Tibial artery (tissue), 4 donors: Measurements from ENCODE around the gene FAM81A.
"Not testable (repeated sequence)": the region's sequence is repeated elsewhere in the genome, so short reads cannot be mapped to it uniquely, and the experiment has no call there.

ENCODE experiments used
- DNase-seq, 2 donors: peaks; one replicate each; pipeline ENCODE4 v3.0.0-alpha.2; 2019
- H3K27ac ChIP-seq, 2 donors: fragments of 200-600 bp; sonication (generic) in 1 of 2; 1 replicate in 1 of 2; 2 replicates in 1 of 2; pipeline ENCODE4 v1.5.1; 2018 to 2019; ENCODE audit warnings: mild to moderate bottlenecking in 1 of 2
- H3K27me3 ChIP-seq, 2 donors: fragments of 200-600 bp; sonication (generic) in 1 of 2; one replicate each; pipeline versions ENCODE4 v1.5.1 to v1.6.0; 2016 to 2019
- H3K36me3 ChIP-seq, 3 donors: fragments of 200-600 bp; sonication (generic) in 2 of 3; one replicate each; pipeline ENCODE4 v1.5.1; 2016 to 2019; ENCODE audit warnings: mild to moderate bottlenecking in 2 of 3
- H3K4me1 ChIP-seq, 4 donors: fragments of 200-600 bp; sonication (generic) in 2 of 4; 1 replicate in 3 of 4; 2 replicates in 1 of 4; pipeline ENCODE4 v1.5.1; 2016 to 2019
- H3K4me3 ChIP-seq, 2 donors: fragments of 200-600 bp; sonication (generic) in 1 of 2; 1 replicate in 1 of 2; 2 replicates in 1 of 2; pipeline ENCODE4 v1.5.1; 2018 to 2019; ENCODE audit warnings: mild to moderate bottlenecking in 2 of 2
- H3K9me3 ChIP-seq, 3 donors: fragments of 200-600 bp; sonication (generic) in 1 of 3; one replicate each; pipeline ENCODE4 v1.5.1; 2016 to 2019
- CTCF ChIP-seq, 2 experiments: fragments of 200-600 bp in 1 of 2; fragments of 450-650 bp in 1 of 2; IDR thresholded peaks; one replicate each; pipeline ENCODE4 v1.5.1; 2017 to 2019; ENCODE audit warnings: antibody characterized with exemption in 2 of 2, mild to moderate bottlenecking in 1 of 2, moderate library complexity in 1 of 2
- intact Hi-C: fragments of 100-400 bp; cut with DNase I; formaldehyde crosslinking; loops from one replicate; pipeline ENCODE4 v1.15.0; 2023; ENCODE audit warnings: low total_unique reads

The FAM81A gene

GRCh38 chr15:59413577-59413976 is 24.4 kb upstream of the FAM81A start:
- TF ChIP-seq CTCF (IDR thresholded peaks at IDR 0.05), result no peak
- Histone ChIP-seq H3K27me3 (no peaks in the 10 kb centered on the region), H3K27ac (no peak overlapping the region), H3K9me3 (no peaks in the 10 kb centered on the region), H3K4me3 (no peak overlapping the region), H3K36me3 (no peaks in the 10 kb centered on the region), H3K4me1 (peaks cover 0 to 5% (median 0%) of the 10 kb centered on the region in 4 donors)
- intact Hi-C loops, result no loop called here
- DNase-seq, result no peak

- H3K9me3 ChIP-seq, result no peaks in the 10 kb centered on the region
- no peak overlapping the region for H3K27ac ChIP-seq
- H3K27me3 ChIP-seq, result no peaks in the 10 kb centered on the region
- no peak overlapping the region for H3K4me3 ChIP-seq
- no peaks in the 10 kb centered on the region for H3K36me3 ChIP-seq
- intact Hi-C loops, result no loop called here
- TF ChIP-seq CTCF (IDR thresholded peaks at IDR 0.05), result no peak
- DNase-seq, result no peak
- peaks cover 0 to 5% (median 0%) of the 10 kb centered on the region in 4 donors for H3K4me1 ChIP-seq
These were observed 21.2 kb upstream of the FAM81A start for GRCh38 chr15:59416816-59417215.

GRCh38 chr15:59419170-59419569 is 18.8 kb upstream of the FAM81A start:
- Histone ChIP-seq H3K27ac (no peak overlapping the region), H3K4me1 (no peaks in the 10 kb centered on the region), H3K27me3 (no peaks in the 10 kb centered on the region), H3K36me3 (no peaks in the 10 kb centered on the region), H3K9me3 (no peaks in the 10 kb centered on the region), H3K4me3 (no peak overlapping the region)
- intact Hi-C loops, result no loop called here
- TF ChIP-seq CTCF (IDR thresholded peaks at IDR 0.05), result no peak
- no peak for DNase-seq

- DNase-seq, result no peak
- Histone ChIP-seq H3K27me3 (no peaks in the 10 kb centered on the region), H3K27ac (no peak overlapping the region), H3K36me3 (no peaks in the 10 kb centered on the region), H3K9me3 (no peaks in the 10 kb centered on the region), H3K4me1 (no peaks in the 10 kb centered on the region), H3K4me3 (no peak overlapping the region)
- no peak for TF ChIP-seq CTCF (IDR thresholded peaks at IDR 0.05)
- intact Hi-C loops, result no loop called here
These were observed 17.9 kb upstream of the FAM81A start for GRCh38 chr15:59420108-59420507.

- Histone ChIP-seq H3K9me3 (no peaks in the 10 kb centered on the region), H3K4me3 (no peak overlapping the region), H3K27me3 (no peaks in the 10 kb centered on the region), H3K36me3 (no peaks in the 10 kb centered on the region), H3K27ac (no peak overlapping the region), H3K4me1 (no peaks in the 10 kb centered on the region)
- TF ChIP-seq CTCF (IDR thresholded peaks at IDR 0.05), result no peak
- intact Hi-C loops, result no loop called here
- DNase-seq, result no peak
These were observed 16.9 kb upstream of the FAM81A start for GRCh38 chr15:59420986-59421618.

GRCh38 chr15:59424616-59425015 is 13.4 kb upstream of the FAM81A start:
- intact Hi-C loops, result no loop called here
- Histone ChIP-seq H3K27me3 (no peaks in the 10 kb centered on the region), H3K36me3 (no peaks in the 10 kb centered on the region), H3K4me3 (no peak overlapping the region), H3K4me1 (no peaks in the 10 kb centered on the region), H3K27ac (no peak overlapping the region), H3K9me3 (peaks cover 0 to 6% (median 0%) of the 10 kb centered on the region in 3 donors)
- DNase-seq, result no peak
- no peak for TF ChIP-seq CTCF (IDR thresholded peaks at IDR 0.05)

GRCh38 chr15:59428898-59429297 is 9.1 kb upstream of the FAM81A start:
- H3K27ac ChIP-seq, H3K4me3 ChIP-seq, H3K36me3 ChIP-seq, intact Hi-C loops, H3K27me3 ChIP-seq, H3K4me1 ChIP-seq, H3K9me3 ChIP-seq, DNase-seq: not testable (repeated sequence)
